Neural progenitor cell (in vitro differentiated cells): ENCODE measurements around the gene PPP1CA. TPM values are rescaled to one million over a fixed set of nuclear protein-coding genes. Genes with fewer than 3 reads are reported as not detected.

ENCODE experiments used
- DNase-seq: peaks from one replicate; pipeline ENCODE4 v3.0.0-alpha.2; 2016; ENCODE audit warnings: low spot score
- H2AFZ ChIP-seq: fragments of 200-600 bp; sonication (generic); replicated peaks from 2 replicates; pipeline ENCODE4 v1.6.1; 2016; ENCODE audit warnings: antibody characterized with exemption
- H3F3A ChIP-seq: fragments of 200-600 bp; sonication (generic); 2 replicates; pipeline ENCODE4 v1.6.1; 2016; ENCODE audit warnings: antibody characterized with exemption, low read depth
- H3K27ac ChIP-seq: fragments of 200-600 bp; sonication (generic); 2 replicates; pipeline ENCODE4 v1.5.1; 2016; ENCODE audit warnings: mild to moderate bottlenecking
- H3K27me3 ChIP-seq: fragments of 200-600 bp; sonication (generic); 2 replicates; pipeline ENCODE4 v1.6.1; 2016; ENCODE audit warnings: mild to moderate bottlenecking, moderate library complexity
- H3K36me3 ChIP-seq: fragments of 200-600 bp; sonication (generic); 2 replicates; pipeline ENCODE4 v1.5.1; 2016
- H3K4me1 ChIP-seq: fragments of 200-600 bp; sonication (generic); 2 replicates; pipeline ENCODE4 v1.6.1; 2016; ENCODE audit warnings: mixed run types
- H3K4me2 ChIP-seq: fragments of 200-600 bp; sonication (generic); 2 replicates; pipeline ENCODE4 v1.6.1; 2016
- H3K4me3 ChIP-seq: fragments of 200-600 bp; sonication (generic); 2 replicates; pipeline ENCODE4 v1.5.1; 2016
- H3K79me2 ChIP-seq: fragments of 200-600 bp; sonication (generic); 2 replicates; pipeline ENCODE4 v1.6.1; 2016; ENCODE audit warnings: low read depth
- H3K9ac ChIP-seq: fragments of 200-600 bp; sonication (generic); 2 replicates; pipeline ENCODE4 v1.6.1; 2016
- H3K9me3 ChIP-seq: fragments of 200-600 bp; sonication (generic); 2 replicates; pipeline ENCODE4 v1.5.1; 2016; ENCODE audit warnings: low read depth
- H4K20me1 ChIP-seq: fragments of 200-600 bp; sonication (generic); 2 replicates; pipeline ENCODE4 v1.6.1; 2016; ENCODE audit warnings: low read depth
- H3K27ac Mint-ChIP-seq: 3 replicates; pipeline ENCODE4 v1.8.0; 2021; ENCODE audit warnings: mixed read lengths
- H3K27me3 Mint-ChIP-seq: 2 replicates; pipeline ENCODE4 v1.8.0; 2022; ENCODE audit warnings: low read depth, mild to moderate bottlenecking, inconsistent platforms, moderate library complexity, mixed read lengths; ENCODE audit not compliant: insufficient read depth
- H3K36me3 Mint-ChIP-seq: 3 replicates; pipeline ENCODE4 v1.8.0; 2021; ENCODE audit warnings: mixed read lengths
- H3K4me1 Mint-ChIP-seq: 3 replicates; pipeline ENCODE4 v1.8.0; 2021; ENCODE audit warnings: mixed read lengths
- H3K4me3 Mint-ChIP-seq: 3 replicates; pipeline ENCODE4 v1.8.0; 2021; ENCODE audit warnings: mild to moderate bottlenecking, moderate library complexity, mixed read lengths
- H3K9me3 Mint-ChIP-seq: 3 replicates; pipeline ENCODE4 v1.8.0; 2020; ENCODE audit warnings: mixed read lengths
- EZH2 ChIP-seq: fragments of 200-600 bp; sonication (generic); IDR thresholded peaks from 2 replicates; pipeline ENCODE4 v1.6.1; 2017; ENCODE audit warnings: antibody characterized with exemption, mild to moderate bottlenecking, moderate library complexity
- EZH2phosphoT487 ChIP-seq: fragments of 200-600 bp; sonication (generic); IDR thresholded peaks from 2 replicates; pipeline ENCODE4 v1.6.1; 2017; ENCODE audit warnings: antibody characterized with exemption
- total RNA-seq: library from RNA; depleted of rRNA; stranded (reverse); fragments of >200 nt; gene quantifications from 2 replicates; pipeline ENCODE4 v1.2.3, GENCODE V29; 2015; ENCODE audit warnings: low replicate concordance
- TF ChIP-seq, protein P1 (sequence below): fragments of 200-600 bp; sonication (generic); IDR thresholded peaks from 2 replicates; pipeline ENCODE4 v1.5.1; 2017; ENCODE audit warnings: antibody characterized with exemption, mild to moderate bottlenecking

Gene PPP1CA
- total RNA-seq, 1 donor from 2014 or later: 102 TPM

- H3K9ac ChIP-seq: no peak overlapping the region
- Mint-ChIP-seq H3K9me3 (no peaks in the 10 kb centered on the region), H3K36me3 (no peaks in the 10 kb centered on the region), H3K27ac (no peak overlapping the region), H3K4me3 (peak overlapping the region; percentile 13), H3K4me1 (peaks cover 25% of the 10 kb centered on the region), H3K27me3 (peaks cover 6% of the 10 kb centered on the region)
- no peak overlapping the region for H3K4me3 ChIP-seq
- no peak overlapping the region for H2AFZ ChIP-seq
- H3K27ac ChIP-seq: no peak overlapping the region
- H3K79me2 ChIP-seq: no peaks in the 10 kb centered on the region
- H3K27me3 ChIP-seq: no peaks in the 10 kb centered on the region
- no peaks in the 10 kb centered on the region for H3K4me1 ChIP-seq
- H3K4me2 ChIP-seq: no peak overlapping the region
- TF ChIP-seq EZH2 (no peak), EZH2phosphoT487 (no peak)
- TF ChIP-seq, protein P1, sequence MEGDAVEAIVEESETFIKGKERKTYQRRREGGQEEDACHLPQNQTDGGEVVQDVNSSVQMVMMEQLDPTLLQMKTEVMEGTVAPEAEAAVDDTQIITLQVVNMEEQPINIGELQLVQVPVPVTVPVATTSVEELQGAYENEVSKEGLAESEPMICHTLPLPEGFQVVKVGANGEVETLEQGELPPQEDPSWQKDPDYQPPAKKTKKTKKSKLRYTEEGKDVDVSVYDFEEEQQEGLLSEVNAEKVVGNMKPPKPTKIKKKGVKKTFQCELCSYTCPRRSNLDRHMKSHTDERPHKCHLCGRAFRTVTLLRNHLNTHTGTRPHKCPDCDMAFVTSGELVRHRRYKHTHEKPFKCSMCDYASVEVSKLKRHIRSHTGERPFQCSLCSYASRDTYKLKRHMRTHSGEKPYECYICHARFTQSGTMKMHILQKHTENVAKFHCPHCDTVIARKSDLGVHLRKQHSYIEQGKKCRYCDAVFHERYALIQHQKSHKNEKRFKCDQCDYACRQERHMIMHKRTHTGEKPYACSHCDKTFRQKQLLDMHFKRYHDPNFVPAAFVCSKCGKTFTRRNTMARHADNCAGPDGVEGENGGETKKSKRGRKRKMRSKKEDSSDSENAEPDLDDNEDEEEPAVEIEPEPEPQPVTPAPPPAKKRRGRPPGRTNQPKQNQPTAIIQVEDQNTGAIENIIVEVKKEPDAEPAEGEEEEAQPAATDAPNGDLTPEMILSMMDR: no peak
- H4K20me1 ChIP-seq: no peaks in the 10 kb centered on the region
- no peak for DNase-seq
- H3K9me3 ChIP-seq: no peaks in the 10 kb centered on the region
- H3F3A ChIP-seq: peaks cover 12% of the 10 kb centered on the region
- H3K36me3 ChIP-seq: no peaks in the 10 kb centered on the region
These were observed 46.6 kb upstream of the PPP1CA start for GRCh38 chr11:67448220-67448609.

DNA sequence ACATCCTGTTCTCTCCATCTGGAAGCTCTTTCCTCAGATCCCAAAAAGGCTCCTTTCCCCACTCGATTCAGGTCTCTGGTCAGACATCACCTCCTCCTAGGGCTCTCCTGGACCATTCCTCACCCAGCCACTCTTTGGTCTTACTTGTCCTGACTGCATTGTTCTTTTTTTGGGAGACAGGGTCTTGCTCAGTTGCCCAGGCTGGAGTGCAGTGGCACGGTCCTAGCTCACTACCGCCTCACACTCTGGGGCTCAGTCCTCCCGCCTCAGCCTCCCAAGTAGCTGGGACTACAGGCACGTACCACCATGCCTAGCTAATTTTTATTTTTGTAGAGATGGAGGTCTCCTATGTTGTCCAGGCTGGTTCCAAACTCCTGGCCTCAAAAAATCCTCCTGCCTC lies 43.9 kb upstream of the PPP1CA start:
- Mint-ChIP-seq H3K27ac (peak overlapping the region; percentile 22), H3K36me3 (no peaks in the 10 kb centered on the region), H3K9me3 (no peaks in the 10 kb centered on the region), H3K4me3 (peak overlapping the region; percentile 87), H3K4me1 (peaks cover 23% of the 10 kb centered on the region), H3K27me3 (peaks cover 5% of the 10 kb centered on the region)
- TF ChIP-seq, protein P1: no peak
- TF ChIP-seq EZH2: no peak
- no peak for TF ChIP-seq EZH2phosphoT487
- Histone ChIP-seq H3K36me3 (no peaks in the 10 kb centered on the region), H3K4me2 (no peak overlapping the region), H3F3A (peaks cover 19% of the 10 kb centered on the region), H3K9ac (no peak overlapping the region), H3K4me1 (no peaks in the 10 kb centered on the region), H3K9me3 (no peaks in the 10 kb centered on the region), H4K20me1 (no peaks in the 10 kb centered on the region), H2AFZ (no peak overlapping the region), H3K79me2 (no peaks in the 10 kb centered on the region), H3K27ac (no peak overlapping the region), H3K4me3 (no peak overlapping the region), H3K27me3 (no peaks in the 10 kb centered on the region)
- DNase-seq: no peak

GRCh38 chr11:67442504-67443404 lies 41.1 kb upstream of the PPP1CA start:
- H2AFZ ChIP-seq: no peak overlapping the region

More at GRCh38 chr11:67442504-67443404, 41.1 kb upstream of the PPP1CA start:
- H4K20me1 ChIP-seq: no peaks in the 10 kb centered on the region
- no peak for DNase-seq
- H3K4me3 Mint-ChIP-seq: peak overlapping the region; percentile 89
- H3K27ac Mint-ChIP-seq: no peak overlapping the region
- peaks cover 14% of the 10 kb centered on the region for H3K4me1 Mint-ChIP-seq
- H3K27ac ChIP-seq: peak overlapping the region; percentile 17
- no peaks in the 10 kb centered on the region for H3K27me3 ChIP-seq
- H3K9me3 Mint-ChIP-seq: no peaks in the 10 kb centered on the region
- TF ChIP-seq, protein P1: no peak
- TF ChIP-seq EZH2: no peak
- no peak for TF ChIP-seq EZH2phosphoT487
- peak overlapping the region; percentile 81 for H3K4me3 ChIP-seq
- H3F3A ChIP-seq: peaks cover 19% of the 10 kb centered on the region
- no peaks in the 10 kb centered on the region for H3K9me3 ChIP-seq
- H3K79me2 ChIP-seq: no peaks in the 10 kb centered on the region
- H3K4me2 ChIP-seq: peak overlapping the region; percentile 83
- H3K36me3 ChIP-seq: no peaks in the 10 kb centered on the region
- H3K36me3 Mint-ChIP-seq: peaks cover 6% of the 10 kb centered on the region
- H3K27me3 Mint-ChIP-seq: peaks cover 2% of the 10 kb centered on the region
- H3K4me1 ChIP-seq: no peaks in the 10 kb centered on the region
- peak overlapping the region; percentile 73 for H3K9ac ChIP-seq
